Measurements from ENCODE around the gene OPA1. TPM values are rescaled to one million over a fixed set of nuclear protein-coding genes. Genes with fewer than 3 reads are reported as not detected.

Gene OPA1
- total and polyA plus RNA-seq, 2 of the 13 experiments (the other 11 are each of a cell fraction or from before 2014, with no cell fraction given): 26.7 to 78.5 TPM

DNA sequence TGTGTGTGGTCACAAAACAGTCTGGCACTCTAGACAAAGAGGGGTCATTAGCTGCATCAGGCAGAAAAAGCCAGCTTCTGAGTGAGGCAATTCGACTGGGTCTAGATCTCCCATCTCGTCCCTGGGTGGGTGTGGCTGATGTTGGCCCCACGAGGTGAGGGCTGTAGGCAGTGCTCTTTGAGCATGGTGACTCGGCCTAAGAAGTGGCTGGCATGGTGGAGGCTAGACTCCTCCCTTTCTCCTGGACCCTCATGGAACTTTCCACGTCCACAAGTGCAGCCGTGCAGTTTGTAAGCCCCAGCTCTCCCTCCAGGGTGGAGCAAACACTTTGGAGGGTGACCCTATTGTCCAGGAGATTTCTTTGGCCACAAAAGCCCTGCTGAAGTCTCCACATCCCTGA, 134.1 kb downstream of the OPA1 start:
- ATAC-seq: peak; percentile 44

More for the DNA sequence above, 134.1 kb downstream of the OPA1 start:
- Histone ChIP-seq H3K36me3 (replicated peaks in 1 of 2; ENCODE audit: control insufficient read depth in 1 of 2, insufficient read depth in 2 of 2, low read length in 2 of 2) (no peaks in the 10 kb centered on the region), H4K20me1 (ENCODE audit: insufficient read depth, low read length) (no peaks in the 10 kb centered on the region), H3K27me3 (ENCODE audit: control insufficient read depth in 1 of 2, insufficient read depth in 2 of 2, low read length in 2 of 2) (peaks cover 0 to 1% of the 10 kb centered on the region in 2 experiments; a peak in 2 of 5 replicates), H2AFZ (ENCODE audit: low read length) (peak overlapping the region; percentile 80), H3K4me1 (ENCODE audit: insufficient read depth, low read length) (peaks cover 42% of the 10 kb centered on the region), H3K27ac (ENCODE audit: extremely low read length, insufficient read depth, low read length) (no peak overlapping the region), H3K79me2 (ENCODE audit: insufficient read depth, low read length) (no peaks in the 10 kb centered on the region), H3K9ac (ENCODE audit: insufficient read depth, low read depth, low read length) (peak overlapping the region; percentile 30; the same call in 1 of the 2 replicates), H3K4me2 (ENCODE audit: low read depth, low read length) (peak overlapping the region; percentile 38), H3K9me3 (ENCODE audit: low read length) (no peaks in the 10 kb centered on the region), H3K4me3 (replicated peaks in 1 of 3; ENCODE audit: insufficient read depth in 1 of 3, low read depth in 2 of 3, low read length in 3 of 3) (no peak overlapping the region)
- DNase-seq (ENCODE audit: low spot score): no peak
- in situ Hi-C loops (cut with HindIII; ENCODE audit: extremely low pct_ligation_motif_present, low pct_unique_long_range_greater_than_20kb) (no loop called here), intact Hi-C loops (cut with micrococcal nuclease; ENCODE audit: unreplicated experiment) (loop anchor here (2.0 kb wide), 1 partner anchor 36 kb away; no protein-coding TSS in a partner anchor)
- FAIRE-seq: no peak
- BruUV-seq (replicated peaks): no TSS peak
- TF ChIP-seq MEF2D (CRISPR knock-in tag; IDR thresholded peaks at IDR 0.05) (no peak), ZFP37 (CRISPR knock-in tag; IDR thresholded peaks at IDR 0.05; ENCODE audit: borderline replicate concordance) (no peak), NCOA2 (CRISPR knock-in tag; IDR thresholded peaks at IDR 0.05) (no peak), SOX5 (CRISPR knock-in tag; IDR thresholded peaks at IDR 0.05; ENCODE audit: borderline replicate concordance) (no peak), RFX3 (CRISPR knock-in tag; IDR thresholded peaks at IDR 0.05) (no peak), ZNF382 (CRISPR knock-in tag; IDR thresholded peaks at IDR 0.05; ENCODE audit: borderline replicate concordance) (no peak), RCOR2 (CRISPR knock-in tag; IDR thresholded peaks at IDR 0.05) (no peak), EED (CRISPR knock-in tag; IDR thresholded peaks at IDR 0.05) (no peak)
- TF ChIP-seq, protein P1, sequence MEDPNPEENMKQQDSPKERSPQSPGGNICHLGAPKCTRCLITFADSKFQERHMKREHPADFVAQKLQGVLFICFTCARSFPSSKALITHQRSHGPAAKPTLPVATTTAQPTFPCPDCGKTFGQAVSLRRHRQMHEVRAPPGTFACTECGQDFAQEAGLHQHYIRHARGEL (CRISPR knock-in tag; IDR thresholded peaks at IDR 0.05): no peak
- TF ChIP-seq, protein P2, sequence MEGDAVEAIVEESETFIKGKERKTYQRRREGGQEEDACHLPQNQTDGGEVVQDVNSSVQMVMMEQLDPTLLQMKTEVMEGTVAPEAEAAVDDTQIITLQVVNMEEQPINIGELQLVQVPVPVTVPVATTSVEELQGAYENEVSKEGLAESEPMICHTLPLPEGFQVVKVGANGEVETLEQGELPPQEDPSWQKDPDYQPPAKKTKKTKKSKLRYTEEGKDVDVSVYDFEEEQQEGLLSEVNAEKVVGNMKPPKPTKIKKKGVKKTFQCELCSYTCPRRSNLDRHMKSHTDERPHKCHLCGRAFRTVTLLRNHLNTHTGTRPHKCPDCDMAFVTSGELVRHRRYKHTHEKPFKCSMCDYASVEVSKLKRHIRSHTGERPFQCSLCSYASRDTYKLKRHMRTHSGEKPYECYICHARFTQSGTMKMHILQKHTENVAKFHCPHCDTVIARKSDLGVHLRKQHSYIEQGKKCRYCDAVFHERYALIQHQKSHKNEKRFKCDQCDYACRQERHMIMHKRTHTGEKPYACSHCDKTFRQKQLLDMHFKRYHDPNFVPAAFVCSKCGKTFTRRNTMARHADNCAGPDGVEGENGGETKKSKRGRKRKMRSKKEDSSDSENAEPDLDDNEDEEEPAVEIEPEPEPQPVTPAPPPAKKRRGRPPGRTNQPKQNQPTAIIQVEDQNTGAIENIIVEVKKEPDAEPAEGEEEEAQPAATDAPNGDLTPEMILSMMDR (CRISPR knock-in tag; IDR thresholded peaks at IDR 0.05): no peak
- TF ChIP-seq, protein P3, sequence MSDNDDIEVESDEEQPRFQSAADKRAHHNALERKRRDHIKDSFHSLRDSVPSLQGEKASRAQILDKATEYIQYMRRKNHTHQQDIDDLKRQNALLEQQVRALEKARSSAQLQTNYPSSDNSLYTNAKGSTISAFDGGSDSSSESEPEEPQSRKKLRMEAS (IDR thresholded peaks at IDR 0.05): no peak
- TF ChIP-seq, protein P4, sequence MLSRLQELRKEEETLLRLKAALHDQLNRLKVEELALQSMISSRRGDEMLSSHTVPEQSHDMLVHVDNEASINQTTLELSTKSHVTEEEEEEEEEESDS (CRISPR knock-in tag; IDR thresholded peaks at IDR 0.05; ENCODE audit: borderline replicate concordance): no peak
- TF ChIP-seq, protein P5, sequence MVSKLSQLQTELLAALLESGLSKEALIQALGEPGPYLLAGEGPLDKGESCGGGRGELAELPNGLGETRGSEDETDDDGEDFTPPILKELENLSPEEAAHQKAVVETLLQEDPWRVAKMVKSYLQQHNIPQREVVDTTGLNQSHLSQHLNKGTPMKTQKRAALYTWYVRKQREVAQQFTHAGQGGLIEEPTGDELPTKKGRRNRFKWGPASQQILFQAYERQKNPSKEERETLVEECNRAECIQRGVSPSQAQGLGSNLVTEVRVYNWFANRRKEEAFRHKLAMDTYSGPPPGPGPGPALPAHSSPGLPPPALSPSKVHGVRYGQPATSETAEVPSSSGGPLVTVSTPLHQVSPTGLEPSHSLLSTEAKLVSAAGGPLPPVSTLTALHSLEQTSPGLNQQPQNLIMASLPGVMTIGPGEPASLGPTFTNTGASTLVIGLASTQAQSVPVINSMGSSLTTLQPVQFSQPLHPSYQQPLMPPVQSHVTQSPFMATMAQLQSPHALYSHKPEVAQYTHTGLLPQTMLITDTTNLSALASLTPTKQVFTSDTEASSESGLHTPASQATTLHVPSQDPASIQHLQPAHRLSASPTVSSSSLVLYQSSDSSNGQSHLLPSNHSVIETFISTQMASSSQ (IDR thresholded peaks at IDR 0.05; ENCODE audit: low read depth): no peak
- TF ChIP-seq, protein P5 (CRISPR knock-in tag; IDR thresholded peaks at IDR 0.05; ENCODE audit: borderline replicate concordance): no peak
- ChIA-PET CTCF (ENCODE audit: low intra/inter-chr PET ratio, low total read pairs) (no interaction called here), POLR2A (interaction anchor here (0.5 to 0.9 kb wide), 2 partner anchors 39 to 409 kb away, joined by 3 to 6 read pairs; partner anchors contain the start of gene HES1)
- 5% methylated on average over 4 of the region's 6 CpGs for WGBS (ENCODE audit: low lambda C conversion rate)
